HEK293 (cell line): ENCODE measurements around the gene SARM1.

Experiments
- CTCF ChIA-PET: fragments of 350-600 bp; formaldehyde crosslinking; extraction: SDS; loops from one replicate; lab custom pipeline; 2021; ENCODE audit warnings: antibody characterized with exemption; lab: Yijun Ruan, JAX
- POLR2A ChIA-PET: fragments of 300-600 bp; formaldehyde crosslinking; extraction: SDS; loops from one replicate; lab custom pipeline; 2020; ENCODE audit warnings: antibody characterized with exemption, inconsistent platforms; lab: Yijun Ruan, JAX
- H3K27ac ChIP-seq: fragments of 200-500 bp; sonication (Bioruptor generic); 2 replicates; pipeline ENCODE4 v1.5.1; 2014; ENCODE audit warnings: low read depth, low read length, control low read depth, inconsistent platforms; ENCODE audit errors: extremely low read depth
- H3K36me3 ChIP-seq, 2 experiments: fragments of 200-500 bp in 1 of 2; sonication (Bioruptor generic) in 1 of 2; 1 replicate in 1 of 2; 2 replicates in 1 of 2; pipeline ENCODE4 v1.5.1; 2014 to 2017; ENCODE audit warnings: inconsistent platforms in 2 of 2, low read length in 2 of 2; ENCODE audit not compliant: control insufficient read depth in 2 of 2, insufficient read depth in 1 of 2
- H3K4me1 ChIP-seq: fragments of 200-500 bp; sonication (Bioruptor generic); 2 replicates; pipeline ENCODE4 v1.5.1; 2014; ENCODE audit warnings: mild to moderate bottlenecking, low read length, inconsistent platforms; ENCODE audit not compliant: control insufficient read depth, insufficient read depth
- H3K4me3 ChIP-seq: 2 replicates; pipeline ENCODE4 v1.5.1; 2011; ENCODE audit warnings: low read depth, mild to moderate bottlenecking, control low read depth, low read length, moderate library complexity
- H3K9me3 ChIP-seq: fragments of 200-500 bp; sonication (Bioruptor generic); 2 replicates; pipeline ENCODE4 v1.5.1; 2014; ENCODE audit warnings: low read depth, low read length, inconsistent platforms; ENCODE audit not compliant: control insufficient read depth, insufficient read depth
- ATF2 ChIP-seq: fragments of 450-650 bp; formaldehyde crosslinking; IDR thresholded peaks from 2 replicates; pipeline ENCODE4 v1.5.1; 2016; ENCODE audit warnings: missing biosample characterization, missing genetic modification characterization, low read depth
- BCL11A ChIP-seq: fragments of 450-650 bp; formaldehyde crosslinking; IDR thresholded peaks from 2 replicates; pipeline ENCODE4 v1.5.1; 2016; ENCODE audit warnings: low read depth, missing biosample characterization, missing genetic modification characterization
- EGR2 ChIP-seq: fragments of 450-650 bp; formaldehyde crosslinking; IDR thresholded peaks from 2 replicates; pipeline ENCODE4 v1.5.1; 2016; ENCODE audit warnings: low read depth, missing biosample characterization, missing genetic modification characterization
- GLI4 ChIP-seq: fragments of 450-650 bp; formaldehyde crosslinking; IDR thresholded peaks from 2 replicates; pipeline ENCODE4 v1.5.1; 2016; ENCODE audit warnings: missing biosample characterization, missing genetic modification characterization
- GLIS1 ChIP-seq: fragments of 450-650 bp; formaldehyde crosslinking; IDR thresholded peaks from 2 replicates; pipeline ENCODE4 v1.5.1; 2016; ENCODE audit warnings: missing biosample characterization, missing genetic modification characterization
- HOXA7 ChIP-seq: sonication (generic); formaldehyde crosslinking; IDR thresholded peaks from 2 replicates; pipeline ENCODE4 v1.8.1; 2022; ENCODE audit warnings: missing genetic modification reagents, borderline replicate concordance
- INSM2 ChIP-seq: fragments of 450-650 bp; formaldehyde crosslinking; IDR thresholded peaks from 2 replicates; pipeline ENCODE4 v1.5.1; 2016; ENCODE audit warnings: missing biosample characterization, missing genetic modification characterization
- KLF8 ChIP-seq: fragments of 450-650 bp; formaldehyde crosslinking; IDR thresholded peaks from 2 replicates; pipeline ENCODE4 v1.5.1; 2016; ENCODE audit warnings: missing biosample characterization, missing genetic modification characterization
- PATZ1 ChIP-seq: fragments of 450-650 bp; formaldehyde crosslinking; IDR thresholded peaks from 2 replicates; pipeline ENCODE4 v1.5.1; 2016; ENCODE audit warnings: missing biosample characterization, missing genetic modification characterization
- SCRT2 ChIP-seq: fragments of 450-650 bp; formaldehyde crosslinking; IDR thresholded peaks from 2 replicates; pipeline ENCODE4 v1.5.1; 2016; ENCODE audit warnings: missing biosample characterization, missing genetic modification characterization
- ZBTB10 ChIP-seq: fragments of 450-650 bp; formaldehyde crosslinking; IDR thresholded peaks from 2 replicates; pipeline ENCODE4 v1.5.1; 2016; ENCODE audit warnings: missing biosample characterization, missing genetic modification characterization
- ZNF146 ChIP-seq: fragments of 450-650 bp; formaldehyde crosslinking; IDR thresholded peaks from 2 replicates; pipeline ENCODE4 v1.5.1; 2016; ENCODE audit warnings: missing biosample characterization, missing genetic modification characterization
- ZNF280C ChIP-seq: fragments of 450-650 bp; formaldehyde crosslinking; IDR thresholded peaks from 2 replicates; pipeline ENCODE4 v1.5.1; 2016; ENCODE audit warnings: missing biosample characterization, missing genetic modification characterization
- ZNF324 ChIP-seq: fragments of 450-650 bp; formaldehyde crosslinking; IDR thresholded peaks from 2 replicates; pipeline ENCODE4 v1.5.1; 2016; ENCODE audit warnings: missing biosample characterization, missing genetic modification characterization
- ZNF366 ChIP-seq: fragments of 450-650 bp; formaldehyde crosslinking; conservative IDR thresholded peaks from 2 replicates; pipeline ENCODE4 v1.5.1; 2016; ENCODE audit warnings: missing biosample characterization, missing genetic modification characterization
- ZNF37A ChIP-seq: fragments of 450-650 bp; IDR thresholded peaks from 2 replicates; pipeline ENCODE4 v1.5.1; 2018; ENCODE audit warnings: missing biosample characterization, missing genetic modification characterization
- ZNF433 ChIP-seq: fragments of 450-650 bp; formaldehyde crosslinking; IDR thresholded peaks from 2 replicates; pipeline ENCODE4 v1.5.1; 2016; ENCODE audit warnings: missing biosample characterization, missing genetic modification characterization, low read depth
- ZNF530 ChIP-seq: fragments of 450-650 bp; formaldehyde crosslinking; IDR thresholded peaks from 2 replicates; pipeline ENCODE4 v1.5.1; 2016; ENCODE audit warnings: low read depth, missing biosample characterization, missing genetic modification characterization
- ZNF561 ChIP-seq: fragments of 450-650 bp; IDR thresholded peaks from 2 replicates; pipeline ENCODE4 v1.5.1; 2018; ENCODE audit warnings: missing biosample characterization, missing genetic modification characterization, borderline replicate concordance
- ZNF600 ChIP-seq: fragments of 450-650 bp; formaldehyde crosslinking; IDR thresholded peaks from 2 replicates; pipeline ENCODE4 v1.5.1; 2016; ENCODE audit warnings: missing biosample characterization, missing genetic modification characterization
- ZNF621 ChIP-seq: fragments of 450-650 bp; formaldehyde crosslinking; IDR thresholded peaks from 2 replicates; pipeline ENCODE4 v1.5.1; 2017; ENCODE audit warnings: missing biosample characterization, missing genetic modification characterization
- ZNF629 ChIP-seq: fragments of 450-650 bp; formaldehyde crosslinking; IDR thresholded peaks from 2 replicates; pipeline ENCODE4 v1.5.1; 2017; ENCODE audit warnings: missing biosample characterization, missing genetic modification characterization
- ZNF677 ChIP-seq: fragments of 450-650 bp; IDR thresholded peaks from 2 replicates; pipeline ENCODE4 v1.5.0; 2018; ENCODE audit warnings: missing biosample characterization, mild to moderate bottlenecking, missing genetic modification characterization, moderate library complexity
- ZNF701 ChIP-seq: fragments of 450-650 bp; formaldehyde crosslinking; IDR thresholded peaks from 2 replicates; pipeline ENCODE4 v1.5.1; 2016; ENCODE audit warnings: missing biosample characterization, missing genetic modification characterization
- ZNF791 ChIP-seq: fragments of 450-650 bp; formaldehyde crosslinking; IDR thresholded peaks from 2 replicates; pipeline ENCODE4 v1.5.1; 2016; ENCODE audit warnings: missing biosample characterization, missing genetic modification characterization
- ZSCAN23 ChIP-seq: fragments of 450-650 bp; formaldehyde crosslinking; IDR thresholded peaks from 2 replicates; pipeline ENCODE4 v1.5.1; 2016; ENCODE audit warnings: missing biosample characterization, missing genetic modification characterization

Gene SARM1

GRCh38 chr17:28379814-28380801 is 8.6 kb downstream of the SARM1 start (continued):
- TF ChIP-seq ZNF280C (tag by site-specific recombination), result no peak
- no peak for TF ChIP-seq ZNF600
- no peak for TF ChIP-seq ZNF37A (tag by site-specific recombination)
- peak; percentile 46; the same call in 1 of the 2 replicates for TF ChIP-seq ZNF324 (tag by site-specific recombination)
- peak; percentile 20; the same call in 1 of the 2 replicates for TF ChIP-seq ZSCAN23
- 0 out of 2 replicates have a peak, but pooled peaks have one; percentile 43 for TF ChIP-seq KLF8 (tag by site-specific recombination)
- TF ChIP-seq EGR2 (tag by site-specific recombination), result peak; percentile 79
- no peak for TF ChIP-seq GLI4 (tag by site-specific recombination)
- TF ChIP-seq SCRT2, result peak; percentile 50; the same call in 1 of the 2 replicates
- peak; percentile 43 for TF ChIP-seq ZNF629 (tag by site-specific recombination)
- TF ChIP-seq ZNF146, result no peak
- peak; percentile 89 for TF ChIP-seq ATF2 (tag by site-specific recombination)
- TF ChIP-seq, all 188 proteins: peak for 13

- CTCF ChIA-PET, result interaction anchor here (0.6 to 3.3 kb wide), 5 partner anchors 8 to 168 kb away, joined by 3 to 15 read pairs (median 3); no protein-coding TSS in a partner anchor
- Histone ChIP-seq H3K27ac (no peak overlapping the region), H3K4me3 (no peak overlapping the region), H3K4me1 (peaks cover 2% of the 10 kb centered on the region; the same call in 1 of the 2 replicates), H3K36me3 (peaks cover 8 to 32% of the 10 kb centered on the region in 2 experiments), H3K9me3 (no peaks in the 10 kb centered on the region)
- POLR2A ChIA-PET, result interaction anchor here (0.5 to 1.7 kb wide), 4 partner anchors 11 to 26 kb away, joined by 3 to 7 read pairs (median 4); partner anchors contain the start of genes POLDIP2 and VTN
- TF ChIP-seq GLIS1 (tag by site-specific recombination) (no peak), PATZ1 (tag by site-specific recombination) (no peak), ZNF791 (tag by site-specific recombination) (no peak), BCL11A (no peak), ZNF433 (tag by site-specific recombination) (no peak), INSM2 (tag by site-specific recombination) (no peak), ZNF677 (tag by site-specific recombination) (no peak), ZNF701 (no peak), ZNF366 (tag by site-specific recombination) (no peak), ZNF561 (no peak), ZNF621 (tag by site-specific recombination) (no peak), ZNF530 (no peak), HOXA7 (no peak), ZBTB10 (tag by site-specific recombination) (no peak)
Observed at GRCh38 chr17:28381141-28381825, 9.8 kb downstream of the SARM1 start.
